Raji (cell line): ENCODE data around the gene WFDC2.

Experiments used
- POLR2A ChIP-seq: IDR thresholded peaks from 2 replicates; pipeline ENCODE4 v1.6.1; 2011; ENCODE audit warnings: low read depth, low read length, control low read depth; ENCODE audit not compliant: insufficient read depth

WFDC2 gene

DNA sequence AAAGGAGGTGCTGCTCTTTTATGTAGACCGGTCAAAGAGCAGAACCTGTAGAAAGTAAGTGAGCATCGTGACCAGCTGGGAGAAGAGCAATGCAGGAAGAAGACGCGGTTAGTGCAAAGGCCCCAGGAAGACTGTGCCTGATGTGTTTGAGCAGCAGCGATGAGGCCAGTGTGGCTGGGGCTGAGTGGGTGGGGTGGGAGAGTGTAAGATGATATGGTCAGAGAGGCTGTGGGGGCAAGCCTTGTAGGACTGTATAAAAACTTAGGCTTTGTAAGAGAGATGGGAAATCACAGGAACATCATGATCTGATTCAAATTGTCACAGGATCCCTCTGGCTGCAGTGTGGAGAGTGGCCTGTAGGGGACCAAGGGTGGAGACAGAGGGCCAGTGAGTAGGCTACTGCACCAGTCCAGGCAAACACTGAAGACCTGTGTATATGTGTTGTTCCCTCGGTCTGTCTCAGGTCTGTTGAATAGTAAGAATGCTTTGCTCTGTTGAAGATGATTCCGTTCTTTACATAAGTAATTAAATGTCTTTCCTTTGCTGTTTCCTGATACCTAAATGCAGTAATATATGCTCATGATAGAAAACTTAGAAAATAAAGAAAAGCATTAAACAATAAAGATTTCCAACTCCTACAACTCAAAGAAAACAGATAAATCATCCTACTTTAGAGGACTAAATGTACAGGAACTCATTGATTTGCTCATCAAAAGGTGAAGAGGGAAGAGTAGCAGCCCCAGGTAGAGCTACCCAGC is 23.6 kb upstream of the WFDC2 start:
- TF ChIP-seq POLR2A, result no peak

DNA sequence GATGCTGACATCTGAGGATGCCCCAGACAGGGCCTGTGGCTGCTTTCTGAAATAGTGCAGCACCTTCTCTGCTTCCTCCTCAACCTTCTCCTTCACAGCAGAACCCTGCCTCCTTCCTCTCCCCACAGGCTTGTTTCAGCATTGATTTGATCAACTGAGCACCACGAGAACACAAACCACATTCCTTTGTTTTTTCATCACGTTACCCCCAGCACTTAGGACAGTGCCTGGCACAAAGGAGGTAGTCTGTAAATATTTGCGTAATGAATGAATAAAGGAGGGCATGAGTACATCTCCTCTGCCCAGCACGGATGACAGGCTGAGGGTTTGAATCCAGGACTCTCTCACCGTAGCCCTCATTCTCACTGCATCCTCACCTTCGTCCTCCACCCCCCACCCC is 21.3 kb upstream of the WFDC2 start:
- TF ChIP-seq POLR2A, result no peak

DNA sequence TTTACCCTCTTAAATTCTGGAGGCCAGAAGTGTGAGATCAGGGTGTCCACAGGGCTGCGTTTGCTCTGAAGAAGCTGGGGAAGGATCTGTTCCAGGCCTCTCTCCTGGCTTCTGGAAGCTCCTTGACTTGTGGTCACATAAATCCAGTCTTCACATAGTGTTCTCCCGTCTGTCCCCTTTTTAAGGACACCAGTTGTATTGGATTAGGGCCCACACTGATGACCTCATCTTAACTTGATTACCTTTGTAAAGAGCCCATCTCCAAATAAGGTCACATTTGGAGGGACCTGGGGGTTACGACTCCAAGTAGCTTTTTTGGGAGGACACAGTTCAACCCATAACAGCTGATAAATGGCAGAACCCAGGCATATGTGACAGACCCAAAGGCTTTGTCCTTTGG is 20.0 kb upstream of the WFDC2 start:
- no peak for TF ChIP-seq POLR2A

DNA sequence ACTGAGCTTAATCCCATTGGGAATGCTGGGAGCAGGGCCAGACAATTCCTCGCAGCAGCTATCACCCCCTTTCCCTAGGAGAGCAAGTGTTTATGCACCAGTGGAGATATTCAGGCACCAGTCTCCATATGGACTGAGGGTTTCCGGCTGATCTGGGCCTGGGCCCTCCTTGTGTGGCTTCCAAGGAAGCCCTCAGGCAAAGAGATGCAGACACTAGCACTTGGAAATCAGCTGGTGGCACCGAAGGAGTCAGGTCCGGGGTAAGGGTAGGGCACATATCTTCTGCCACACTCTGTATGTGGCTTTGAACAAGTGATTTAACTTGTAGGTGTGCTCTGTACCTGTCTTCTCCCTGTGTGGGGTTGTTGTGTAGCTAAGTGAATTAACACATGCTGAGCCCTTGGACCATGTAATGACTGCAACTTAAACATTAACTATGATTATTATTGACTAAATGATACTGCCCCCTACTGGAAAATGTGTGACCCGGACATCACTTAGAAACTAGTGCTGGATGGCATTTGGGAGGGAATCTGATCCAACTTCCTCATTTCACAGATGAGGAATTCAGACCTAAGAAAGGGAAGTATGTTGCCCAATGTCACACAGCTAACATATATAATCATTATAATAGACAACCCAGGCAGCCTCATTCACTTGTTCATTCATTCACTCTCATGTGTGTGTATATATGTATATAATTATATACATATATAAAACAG is 19.3 kb upstream of the WFDC2 start:
- TF ChIP-seq POLR2A, result no peak

DNA sequence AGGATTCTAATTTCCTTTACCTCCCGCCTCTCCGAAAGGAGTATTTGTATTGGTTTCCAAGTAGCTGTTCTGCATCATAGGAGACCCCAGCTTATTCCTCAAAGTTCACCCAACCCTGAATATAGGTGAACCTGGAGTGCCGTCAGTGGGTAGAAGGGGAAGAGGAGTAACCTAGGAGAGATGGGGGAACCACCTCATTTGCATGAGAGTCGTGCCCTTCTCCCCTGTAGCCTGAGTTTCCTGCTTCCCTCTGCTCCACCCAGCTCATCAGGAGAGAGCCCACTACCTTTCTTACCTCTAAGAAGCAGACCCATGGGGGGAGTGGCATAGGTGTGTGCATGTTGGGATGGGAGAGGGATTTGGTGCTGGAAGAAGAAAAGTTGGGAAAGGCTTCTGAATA is 17.3 kb upstream of the WFDC2 start:
- no peak for TF ChIP-seq POLR2A

DNA sequence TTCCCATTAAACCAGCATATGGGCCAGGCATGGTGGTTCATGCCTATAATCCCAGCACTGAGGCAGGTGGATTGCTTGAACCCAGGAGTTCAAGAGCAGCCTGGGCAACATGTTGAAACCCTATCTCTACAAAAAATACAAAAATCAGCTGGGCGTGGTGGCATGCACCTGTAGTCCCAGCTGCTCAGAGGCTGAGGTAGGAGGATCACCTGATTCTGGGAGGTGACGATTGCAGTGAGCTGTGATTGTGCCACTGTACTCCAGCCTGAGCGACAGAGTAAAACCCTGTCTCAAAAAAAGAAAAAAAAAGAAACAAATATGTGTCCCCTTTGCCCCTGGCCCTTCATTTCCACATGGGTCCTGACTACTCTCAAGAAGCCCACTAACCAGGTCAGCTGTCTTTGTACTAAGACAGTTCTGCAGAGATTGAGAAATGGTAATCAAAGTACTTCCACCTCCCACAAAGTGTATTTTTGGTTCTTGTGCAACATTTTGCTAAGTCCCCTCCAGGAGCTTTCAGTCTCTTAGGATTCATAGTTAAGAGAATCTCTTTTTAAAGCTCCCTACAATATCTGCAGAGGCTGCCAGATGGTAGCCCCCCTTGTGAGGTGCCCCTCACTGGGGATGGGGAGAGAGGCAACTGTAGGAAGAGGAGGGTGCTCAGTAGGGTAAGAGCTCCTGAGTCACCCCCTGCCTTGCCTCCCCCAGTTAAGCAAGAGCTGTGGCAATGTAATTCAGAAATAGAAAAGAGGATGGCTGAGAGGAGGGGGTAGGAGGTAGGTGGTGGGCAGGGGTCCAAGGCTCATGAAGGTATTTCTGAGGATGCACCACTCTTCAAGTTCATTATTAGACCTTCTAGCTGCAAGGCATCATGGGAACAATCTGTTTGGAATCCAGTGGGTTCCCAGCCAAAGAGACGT is 16.5 kb upstream of the WFDC2 start:
- TF ChIP-seq POLR2A, result no peak

DNA sequence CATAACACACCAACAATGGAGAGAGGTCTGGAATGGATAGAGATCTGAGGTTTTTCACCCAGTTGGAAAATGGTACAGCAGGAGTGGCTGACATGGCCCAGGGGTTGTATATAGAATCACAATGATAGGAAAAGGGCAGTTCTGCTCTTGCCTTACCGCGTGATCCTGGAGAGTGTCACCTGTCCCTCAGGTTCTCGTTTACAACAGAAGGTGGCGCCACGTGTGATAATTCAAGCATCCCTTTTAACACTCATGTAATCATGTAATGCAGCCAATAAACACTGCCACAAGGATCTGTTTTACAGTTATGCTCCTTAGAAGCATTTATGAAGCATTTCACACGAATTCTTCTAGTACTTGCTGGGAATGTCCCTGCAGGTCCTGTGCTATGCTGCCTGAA is 12.9 kb upstream of the WFDC2 start:
- no peak for TF ChIP-seq POLR2A

DNA sequence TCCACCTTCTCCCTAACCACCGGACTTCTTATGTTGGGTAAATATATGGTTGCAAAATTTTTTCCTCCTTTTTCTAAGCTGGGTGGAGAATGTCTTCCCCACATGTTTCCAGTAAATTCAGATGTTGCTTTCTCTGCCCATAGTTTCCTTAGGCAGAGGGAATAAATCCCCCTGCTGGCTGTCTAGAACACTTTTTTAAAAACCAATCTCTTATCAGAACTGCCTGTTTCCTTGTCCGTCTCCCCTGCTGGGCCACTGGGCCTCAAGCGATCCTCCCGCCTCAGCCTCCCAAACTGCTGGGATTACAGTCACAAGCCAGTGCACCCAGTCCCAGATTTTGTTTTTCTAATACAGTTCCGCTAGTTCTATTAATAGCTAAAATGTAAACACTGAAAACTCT is 9.9 kb upstream of the WFDC2 start:
- TF ChIP-seq POLR2A, result no peak

DNA sequence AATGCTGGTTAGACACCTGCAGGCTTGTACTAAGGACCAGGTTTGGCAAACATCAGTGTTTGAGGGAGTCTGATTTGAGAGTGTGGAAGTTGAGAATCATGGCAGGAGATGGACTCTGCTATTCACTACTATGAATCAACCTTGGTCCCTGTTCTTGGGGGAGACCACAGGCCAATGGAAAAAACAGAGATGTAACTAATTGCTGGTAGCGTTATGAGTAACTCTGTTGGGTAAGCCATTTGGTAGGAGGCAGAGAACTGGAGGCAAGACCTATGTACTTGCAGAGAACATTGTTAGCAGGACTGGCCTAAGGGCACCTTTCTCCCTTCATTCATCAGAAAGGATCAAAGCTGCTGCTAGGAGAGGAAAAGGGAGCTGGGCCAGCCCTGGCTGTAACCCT is 8.3 kb upstream of the WFDC2 start:
- no peak for TF ChIP-seq POLR2A

DNA sequence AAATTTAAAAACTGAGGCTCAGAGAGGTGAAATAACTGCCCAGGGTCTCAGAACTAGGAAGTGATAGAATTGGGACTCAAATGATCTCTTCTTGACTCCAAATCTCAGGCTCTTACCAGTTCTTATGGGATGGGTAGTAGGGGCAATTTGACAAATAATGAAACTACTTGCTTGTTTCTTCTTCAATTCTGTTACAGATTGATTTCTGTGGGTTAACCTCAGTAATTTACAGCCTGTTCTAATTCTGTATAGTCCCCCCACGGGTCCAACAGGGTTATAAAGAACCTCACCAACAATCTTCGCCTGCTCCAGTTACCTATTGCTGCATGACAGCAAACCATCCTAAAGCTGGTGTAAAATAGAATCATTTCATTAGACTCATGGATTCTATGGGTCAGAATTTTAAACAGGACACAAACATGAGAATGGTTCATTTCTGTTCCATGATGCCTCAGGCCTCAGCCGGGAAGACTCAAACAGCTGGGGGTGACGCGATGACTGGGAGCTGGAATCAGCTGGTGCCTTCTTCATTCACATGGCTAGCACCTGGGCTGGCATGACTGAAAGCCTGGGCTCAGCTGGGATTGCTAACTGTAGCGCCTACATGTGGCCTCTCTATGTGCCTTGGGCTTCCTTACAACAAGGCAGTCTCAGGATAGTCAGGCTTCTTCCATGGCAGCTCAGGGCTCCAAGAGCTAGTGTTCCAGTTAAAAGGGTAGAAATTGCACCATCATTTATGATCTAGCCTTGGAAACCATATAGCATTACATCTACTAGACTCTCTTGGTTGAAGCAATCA is 6.6 kb upstream of the WFDC2 start:
- TF ChIP-seq POLR2A, result no peak

DNA sequence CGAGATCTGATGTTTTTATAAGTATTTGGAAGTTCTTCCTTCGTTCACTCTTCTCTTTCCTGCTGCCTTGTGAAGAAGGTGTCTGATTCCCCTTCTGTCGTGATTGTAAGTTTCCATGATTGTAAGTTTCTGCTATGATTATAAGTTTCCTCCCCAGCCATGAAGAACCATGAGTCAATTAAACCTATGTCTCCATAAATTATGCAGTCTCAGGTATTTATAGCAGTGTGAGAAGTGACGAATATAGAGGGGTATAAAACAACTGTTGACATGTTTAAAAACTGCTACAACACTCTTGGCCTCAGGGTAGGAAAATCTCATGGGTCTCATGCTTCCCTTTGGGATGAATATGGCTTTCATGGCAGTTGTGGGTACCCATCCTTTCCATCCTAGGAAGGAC is 5.8 kb upstream of the WFDC2 start:
- no peak for TF ChIP-seq POLR2A

DNA sequence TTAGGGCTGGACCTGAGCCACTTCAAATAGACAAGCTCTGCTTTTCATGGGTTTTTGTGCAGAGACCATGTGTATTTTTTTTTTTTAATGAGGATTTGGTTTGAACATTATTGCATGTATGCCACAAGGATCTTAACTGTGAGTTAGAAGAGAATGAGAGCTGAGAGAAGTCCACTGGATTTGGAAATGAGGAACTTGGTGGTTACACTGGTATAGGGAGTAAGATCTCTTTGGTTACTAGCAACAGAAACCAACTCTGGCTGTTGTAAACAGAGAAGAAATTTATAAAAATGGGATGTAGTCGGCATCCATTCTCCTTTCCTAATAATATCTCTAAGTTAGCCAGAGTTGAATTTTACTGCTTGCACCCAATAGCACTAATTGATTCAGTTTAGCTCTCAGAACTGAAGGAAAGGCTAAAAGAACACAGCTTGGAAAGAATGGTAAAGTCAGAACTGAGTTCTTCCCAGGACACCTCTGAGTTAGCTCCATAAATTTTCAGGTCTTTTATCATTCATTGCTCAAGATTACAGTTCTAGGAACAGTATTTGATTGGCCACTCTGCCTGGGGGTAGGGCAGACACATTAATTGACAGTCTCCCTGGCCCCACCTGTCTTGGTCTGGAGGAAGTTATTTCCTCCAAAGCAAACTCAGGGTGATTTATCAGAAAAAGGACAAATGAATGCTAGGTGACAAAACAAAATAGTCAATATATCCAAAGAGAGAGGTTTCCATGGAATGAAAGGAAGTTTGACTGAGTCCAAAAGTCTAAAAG is 3.9 kb upstream of the WFDC2 start:
- TF ChIP-seq POLR2A, result no peak

DNA sequence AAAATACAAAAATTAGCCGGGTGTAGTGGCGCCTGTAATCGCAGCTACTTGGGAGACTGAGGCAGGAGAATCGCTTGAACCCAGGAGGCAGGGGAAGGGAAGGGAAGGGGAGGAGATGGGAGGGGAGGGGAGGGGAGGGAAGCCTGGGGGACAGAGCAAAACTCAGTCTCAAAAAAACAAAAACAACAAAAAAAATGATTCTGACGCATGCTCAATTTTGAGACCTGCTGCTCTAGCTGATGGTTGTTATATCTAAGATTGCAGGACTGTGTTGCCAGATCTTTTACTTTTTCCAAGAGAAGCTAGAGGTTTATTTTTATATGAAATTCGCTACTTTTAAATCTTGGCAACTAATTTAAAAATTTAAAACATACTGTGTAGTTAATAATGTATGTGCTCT is 2.4 kb upstream of the WFDC2 start:
- no peak for TF ChIP-seq POLR2A

DNA sequence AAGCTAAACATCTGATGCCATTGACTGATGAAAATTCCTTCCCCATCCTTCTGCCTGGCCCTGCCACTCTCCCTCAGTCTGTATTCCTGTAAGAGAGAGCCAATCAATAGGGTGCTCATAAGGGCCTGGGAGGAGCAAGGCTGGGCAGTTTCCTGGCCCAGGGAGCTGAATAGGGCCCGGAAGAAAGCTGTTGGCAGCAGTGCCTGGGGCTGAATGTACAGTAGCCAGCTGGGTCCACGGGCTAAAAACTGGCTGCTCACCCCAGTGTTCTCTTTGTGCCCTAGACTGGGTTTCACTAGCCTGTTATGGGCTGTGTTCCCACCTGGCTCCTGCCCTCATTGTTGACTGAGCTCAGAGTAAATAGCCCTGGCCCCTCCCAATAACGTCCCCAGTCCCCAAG is 1.7 kb upstream of the WFDC2 start:
- no peak for TF ChIP-seq POLR2A
